Measurements from ENCODE around the gene TRPM4.

DNA sequence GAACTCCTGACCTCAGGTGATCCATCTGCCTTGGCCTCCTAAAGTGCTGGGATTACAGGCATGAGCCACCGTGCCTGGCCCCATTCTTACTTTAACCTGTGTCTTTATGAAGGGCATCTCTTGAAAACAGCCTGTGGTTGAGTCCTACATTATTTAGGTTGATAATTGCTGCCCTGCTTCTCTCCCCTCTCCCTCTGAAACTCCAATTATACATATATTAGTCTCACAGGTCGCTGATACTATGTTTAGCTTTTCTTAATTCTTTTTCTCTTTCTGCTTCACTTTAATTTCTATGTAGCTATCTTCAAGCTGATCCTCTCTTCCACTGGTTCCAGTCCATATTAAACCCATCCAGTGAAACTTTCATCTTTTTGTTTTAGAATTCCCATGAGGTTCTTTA, 92.3 kb downstream of the TRPM4 start:
- TF ChIP-seq, protein P1, sequence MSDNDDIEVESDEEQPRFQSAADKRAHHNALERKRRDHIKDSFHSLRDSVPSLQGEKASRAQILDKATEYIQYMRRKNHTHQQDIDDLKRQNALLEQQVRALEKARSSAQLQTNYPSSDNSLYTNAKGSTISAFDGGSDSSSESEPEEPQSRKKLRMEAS (IDR thresholded peaks at IDR 0.05; ENCODE audit: low read depth): no peak
- no peak for TF ChIP-seq EP300 (IDR thresholded peaks at IDR 0.05; ENCODE audit: borderline replicate concordance in 1 of 2, low read depth in 1 of 2, low read length in 1 of 2)
- TF ChIP-seq CTCF (IDR thresholded peaks at IDR 0.05): no peak
- no peak for TF ChIP-seq YY1 (IDR thresholded peaks at IDR 0.05; ENCODE audit: low read depth)
- TF ChIP-seq TCF12 (IDR thresholded peaks at IDR 0.05): no peak
- TF ChIP-seq FOSL2 (IDR thresholded peaks at IDR 0.05; ENCODE audit: borderline replicate concordance, low read depth): no peak
- no peak for TF ChIP-seq TEAD4 (IDR thresholded peaks at IDR 0.05; ENCODE audit: borderline replicate concordance, insufficient read depth)
- TF ChIP-seq USF1 (IDR thresholded peaks at IDR 0.05; ENCODE audit: borderline replicate concordance, low read depth): no peak
- TF ChIP-seq GABPA (IDR thresholded peaks at IDR 0.05; ENCODE audit: low read depth): no peak
- no peak for TF ChIP-seq NRF1 (IDR thresholded peaks at IDR 0.05; ENCODE audit: low read depth, low read length)
- TF ChIP-seq TAF1 (IDR thresholded peaks at IDR 0.05; ENCODE audit: borderline replicate concordance, low read depth, low read length): no peak
- TF ChIP-seq RFX5 (IDR thresholded peaks at IDR 0.05; ENCODE audit: low read length): no peak
- TF ChIP-seq RAD21 (IDR thresholded peaks at IDR 0.05; ENCODE audit: low read length): no peak
- TF ChIP-seq EZH2phosphoT487 (IDR thresholded peaks at IDR 0.05; ENCODE audit: borderline replicate concordance, low read depth): no peak

Measured in SK-N-SH (cell line).